Left lung (tissue), 10 donors: Measurements from ENCODE around the gene SNAP47. TPM values are rescaled to one million over a fixed set of nuclear protein-coding genes. Genes with fewer than 3 reads are reported as not detected.

Source experiments
- ATAC-seq: fragments of 200-7000 bp; cut with Tn5 transposase; one replicate; pipeline ENCODE4 v1.9.1; 2020; ENCODE audit warnings: moderate library complexity
- DNase-seq, 4 donors: peaks; one replicate each; pipeline ENCODE4 v3.0.0-alpha.2; 2013 to 2020
- H3K27ac ChIP-seq, 2 donors: fragments of 200-600 bp; sonication (generic) in 1 of 2; one replicate each; pipeline versions ENCODE4 v1.5.0 to v1.8.0; 2020 to 2021
- H3K27me3 ChIP-seq, 2 donors: fragments of 200-600 bp; sonication (generic) in 1 of 2; one replicate each; pipeline versions ENCODE4 v1.5.0 to v1.8.0; 2020 to 2021
- H3K36me3 ChIP-seq, 2 donors: fragments of 200-600 bp; sonication (generic) in 1 of 2; one replicate each; pipeline versions ENCODE4 v1.5.0 to v1.8.0; 2020 to 2021
- H3K4me1 ChIP-seq, 2 donors: fragments of 200-600 bp; one replicate each; pipeline ENCODE4 v1.8.0; 2021
- H3K4me3 ChIP-seq, 2 donors: fragments of 200-600 bp; sonication (generic) in 1 of 2; one replicate each; pipeline versions ENCODE4 v1.5.0 to v1.8.0; 2020 to 2021; ENCODE audit warnings: mild to moderate bottlenecking in 1 of 2
- H3K9me3 ChIP-seq, 2 donors: fragments of 200-600 bp; sonication (generic) in 1 of 2; one replicate each; pipeline versions ENCODE4 v1.5.0 to v1.8.0; 2020 to 2021
- intact Hi-C, 2 donors: fragments of 100-400 bp; cut with DNase I; formaldehyde crosslinking; loops; one replicate each; pipeline versions ENCODE4 v1.11.2 to v1.14.2; 2022
- polyA plus RNA-seq, 6 donors: library from polyadenylated mRNA; unstranded; fragments of 120-200 nt; gene quantifications; one replicate each; pipeline ENCODE4 v1.2.1, GENCODE V29; 2013; ENCODE audit not compliant: insufficient read length in 6 of 6
- total RNA-seq, 2 donors: library from RNA; stranded (reverse); fragmentation: NEBNext Ultra II Directional; extraction: Animal tissue kit (Norgen Biotek cat#: 25700); gene quantifications; one replicate each; pipeline ENCODE4 v1.2.1, GENCODE V29; 2021
- TF ChIP-seq, protein P1 (sequence below), 2 donors: fragments of 200-600 bp; sonication (generic) in 1 of 2; IDR thresholded peaks; one replicate each; pipeline versions ENCODE4 v1.5.0 to v1.8.0; 2021; ENCODE audit warnings: antibody characterized with exemption in 2 of 2
- donor health status: DM: no; HTN: yes; CAD: no.
- donor health status: DM: no; HTN: no; CAD: no.

Gene SNAP47
- total and polyA plus RNA-seq, 8 donors, result 24.5 to 44.9 (median 41.3) TPM

DNA sequence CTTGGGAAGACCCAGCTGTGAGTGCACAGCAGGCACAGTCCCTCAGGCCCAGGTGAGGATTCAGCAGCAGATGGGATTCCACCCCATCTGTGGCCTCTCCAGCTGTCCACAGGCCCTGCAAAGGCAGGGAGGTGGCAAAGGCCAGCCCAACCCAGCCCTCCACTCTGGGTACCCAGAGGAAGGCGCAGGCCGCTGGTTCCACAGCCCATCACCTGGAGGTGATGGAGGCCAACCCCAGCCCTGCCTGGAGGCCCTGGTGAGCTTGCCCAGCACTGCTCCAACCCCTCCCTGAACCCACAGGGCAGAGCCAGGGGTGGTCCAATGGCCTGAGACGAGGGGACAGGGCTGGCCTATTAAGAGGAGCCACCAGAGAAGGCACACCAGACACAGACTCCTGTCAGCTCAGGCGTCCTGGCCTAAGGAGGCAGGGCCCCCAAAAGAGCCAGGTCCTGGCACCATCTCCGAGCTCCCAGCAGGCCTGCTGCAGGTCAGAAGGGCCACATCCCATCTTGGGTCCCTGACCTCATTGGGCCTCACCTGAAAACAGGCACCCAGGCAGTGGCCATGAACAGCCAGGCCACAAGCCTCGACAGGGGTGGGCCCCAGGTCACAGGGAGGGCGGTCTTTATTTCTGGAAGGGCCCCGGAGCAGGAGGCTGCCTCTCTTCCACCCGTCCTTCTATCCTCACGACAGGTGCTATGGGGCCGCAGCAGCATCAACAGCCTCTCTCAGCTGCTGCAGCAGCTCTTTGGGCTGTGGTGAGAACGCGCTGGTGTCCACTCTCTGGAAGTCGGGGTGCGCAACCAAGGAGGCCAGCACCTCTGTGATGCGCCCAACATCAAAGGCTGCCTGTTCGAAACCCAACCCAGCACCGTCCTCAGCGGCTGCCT lies 3.3 kb upstream of the SNAP47 start:
- Histone ChIP-seq H3K27me3 (peaks cover 0 to 21% of the 10 kb centered on the region in 2 donors), H3K27ac (no peak overlapping the region), H3K9me3 (no peaks in the 10 kb centered on the region), H3K4me3 (no peak overlapping the region), H3K4me1 (peaks cover 8 to 50% of the 10 kb centered on the region in 2 donors), H3K36me3 (peaks cover 0 to 29% of the 10 kb centered on the region in 2 donors)
- no peak for ATAC-seq
- DNase-seq, result no peak
- TF ChIP-seq, protein P1, sequence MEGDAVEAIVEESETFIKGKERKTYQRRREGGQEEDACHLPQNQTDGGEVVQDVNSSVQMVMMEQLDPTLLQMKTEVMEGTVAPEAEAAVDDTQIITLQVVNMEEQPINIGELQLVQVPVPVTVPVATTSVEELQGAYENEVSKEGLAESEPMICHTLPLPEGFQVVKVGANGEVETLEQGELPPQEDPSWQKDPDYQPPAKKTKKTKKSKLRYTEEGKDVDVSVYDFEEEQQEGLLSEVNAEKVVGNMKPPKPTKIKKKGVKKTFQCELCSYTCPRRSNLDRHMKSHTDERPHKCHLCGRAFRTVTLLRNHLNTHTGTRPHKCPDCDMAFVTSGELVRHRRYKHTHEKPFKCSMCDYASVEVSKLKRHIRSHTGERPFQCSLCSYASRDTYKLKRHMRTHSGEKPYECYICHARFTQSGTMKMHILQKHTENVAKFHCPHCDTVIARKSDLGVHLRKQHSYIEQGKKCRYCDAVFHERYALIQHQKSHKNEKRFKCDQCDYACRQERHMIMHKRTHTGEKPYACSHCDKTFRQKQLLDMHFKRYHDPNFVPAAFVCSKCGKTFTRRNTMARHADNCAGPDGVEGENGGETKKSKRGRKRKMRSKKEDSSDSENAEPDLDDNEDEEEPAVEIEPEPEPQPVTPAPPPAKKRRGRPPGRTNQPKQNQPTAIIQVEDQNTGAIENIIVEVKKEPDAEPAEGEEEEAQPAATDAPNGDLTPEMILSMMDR (IDR thresholded peaks at IDR 0.05), result no peak
- intact Hi-C loops, result no loop called here

DNA sequence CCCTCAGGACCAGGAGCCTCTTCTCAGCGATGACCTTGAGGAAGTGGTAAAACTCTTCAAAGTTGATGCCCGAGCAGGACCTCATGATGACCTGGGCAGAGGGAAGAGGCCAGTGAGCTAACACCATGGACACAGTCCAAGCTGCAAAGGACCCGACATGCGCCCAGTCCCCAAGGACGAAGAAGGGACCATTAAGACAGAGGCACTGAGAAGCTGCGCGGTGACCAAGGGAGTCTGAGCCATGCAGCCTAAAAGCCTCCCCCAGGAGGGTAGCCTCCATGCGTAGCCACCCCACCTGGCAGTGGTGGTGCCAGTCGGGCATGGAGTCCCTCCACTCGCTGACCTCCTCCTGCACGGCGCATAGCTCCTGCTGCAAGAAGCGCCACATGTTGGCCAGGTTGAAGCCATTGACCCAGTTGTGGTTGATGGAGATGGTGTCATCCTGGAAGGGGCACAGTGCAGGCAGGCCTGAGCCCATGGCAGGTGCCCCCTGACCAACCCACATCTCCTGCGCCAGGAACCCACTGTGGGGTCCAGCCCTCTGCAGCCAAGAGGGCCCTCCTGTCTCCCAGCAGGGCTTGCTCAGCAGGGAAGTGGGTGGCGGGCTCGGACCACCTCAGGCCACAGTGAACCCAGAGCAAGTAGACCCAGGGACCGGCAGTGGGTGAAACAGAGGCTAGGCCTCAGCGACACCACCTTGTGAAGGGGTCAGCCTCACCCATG lies 2.5 kb upstream of the SNAP47 start:
- Histone ChIP-seq H3K4me3 (no peak overlapping the region), H3K36me3 (peaks cover 0 to 29% of the 10 kb centered on the region in 2 donors), H3K27ac (no peak overlapping the region), H3K4me1 (peaks cover 8 to 50% of the 10 kb centered on the region in 2 donors), H3K9me3 (no peaks in the 10 kb centered on the region), H3K27me3 (peaks cover 0 to 13% of the 10 kb centered on the region in 2 donors)
- TF ChIP-seq, protein P1 (IDR thresholded peaks at IDR 0.05), result no peak
- DNase-seq, result no peak
- intact Hi-C loops, result no loop called here
- ATAC-seq, result no peak

DNA sequence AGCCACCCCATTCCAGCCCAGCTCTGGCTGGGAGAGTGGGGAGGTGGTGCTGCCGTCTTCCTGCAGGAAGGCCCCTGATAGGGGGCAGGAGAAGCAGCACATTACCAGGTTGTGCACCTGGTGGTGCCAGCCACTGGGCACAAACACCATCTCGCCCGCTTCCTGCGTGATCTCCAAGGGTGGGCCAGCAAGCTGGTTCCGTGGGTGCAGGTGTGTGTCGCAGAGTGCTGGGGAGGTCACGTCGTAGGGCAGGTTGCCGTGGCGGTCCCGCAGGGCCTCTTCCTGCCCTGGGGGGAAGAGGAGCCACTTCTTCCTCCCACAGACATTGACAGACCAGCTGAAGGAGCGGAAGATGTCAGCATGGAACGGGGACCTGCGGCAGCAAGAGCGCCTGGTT lies 1.9 kb upstream of the SNAP47 start:
- DNase-seq (no peak), ATAC-seq (no peak)
- Histone ChIP-seq H3K27me3 (peaks cover 0 to 8% of the 10 kb centered on the region in 2 donors), H3K27ac (no peak overlapping the region), H3K9me3 (no peaks in the 10 kb centered on the region), H3K4me3 (no peak overlapping the region), H3K36me3 (peaks cover 0 to 29% of the 10 kb centered on the region in 2 donors), H3K4me1 (peaks cover 8 to 45% of the 10 kb centered on the region in 2 donors)
- intact Hi-C loops, result no loop called here
- TF ChIP-seq, protein P1 (IDR thresholded peaks at IDR 0.05), result no peak

DNA sequence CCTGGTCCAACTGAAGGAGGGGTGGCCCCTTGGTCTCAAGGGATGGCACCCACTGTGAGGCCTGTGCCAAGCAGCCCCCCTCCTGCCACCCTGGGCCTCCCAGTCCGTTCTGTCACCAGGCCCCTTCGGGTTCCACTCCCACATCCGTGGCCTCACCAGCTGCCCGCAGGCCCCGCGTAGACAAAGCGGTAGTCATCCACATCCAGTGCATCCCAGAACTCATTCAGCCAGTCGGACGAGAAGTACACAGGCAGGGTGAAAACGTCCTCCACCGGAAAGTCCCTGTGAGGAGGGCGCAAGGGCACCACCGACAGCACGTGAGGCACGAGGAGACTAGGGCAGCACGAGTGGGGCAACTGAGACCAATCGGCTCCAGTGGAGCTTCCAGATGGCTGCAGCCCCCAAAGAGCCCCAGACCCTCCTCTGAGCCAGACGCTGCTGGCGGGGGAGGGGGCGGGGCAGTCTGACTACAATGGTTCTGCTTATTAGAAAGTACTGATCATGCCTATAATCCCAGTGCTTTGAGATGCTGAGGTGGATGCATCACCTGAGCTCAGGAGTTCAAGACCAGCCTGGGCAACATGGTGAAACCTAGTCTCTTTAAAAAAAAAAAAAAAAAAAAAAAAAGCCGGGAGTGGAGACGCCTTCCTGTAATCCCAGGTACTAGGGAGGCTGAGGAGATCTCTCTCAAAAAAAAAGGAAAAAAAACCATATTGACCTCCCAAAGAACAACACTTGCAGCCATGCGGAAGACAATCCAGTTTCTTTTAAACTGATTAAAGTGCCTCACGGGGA lies 1.3 kb upstream of the SNAP47 start:
- peaks cover 8 to 40% of the 10 kb centered on the region in 2 donors for H3K4me1 ChIP-seq
- H3K36me3 ChIP-seq, result peaks cover 0 to 29% of the 10 kb centered on the region in 2 donors
- no peaks in the 10 kb centered on the region for H3K9me3 ChIP-seq
- peak overlapping the region in 1 of 2 donors; percentile 76 for H3K27ac ChIP-seq
- TF ChIP-seq, protein P1 (IDR thresholded peaks at IDR 0.05), result no peak
- intact Hi-C loops, result no loop called here
- peaks cover 0 to 4% of the 10 kb centered on the region in 2 donors for H3K27me3 ChIP-seq
- H3K4me3 ChIP-seq, result peak overlapping the region; percentile 91 to 97
- DNase-seq (no peak), ATAC-seq (no peak)
